SU-DHL-6 (cell line): ENCODE measurements around the gene KANK3.

Source experiments
- H2AFZ ChIP-seq: fragments of 200-600 bp; sonication (generic); 2 replicates; pipeline ENCODE4 v1.6.1; 2014; ENCODE audit warnings: low read depth, mild to moderate bottlenecking, moderate library complexity, mixed read lengths, antibody characterized with exemption, low read length; ENCODE audit not compliant: severe bottlenecking
- H3F3A ChIP-seq: fragments of 200-600 bp; shearing (Covaris generic); 2 replicates; pipeline ENCODE4 v1.6.0; 2016; ENCODE audit warnings: antibody characterized with exemption, mild to moderate bottlenecking; ENCODE audit not compliant: insufficient read depth
- H3K27ac ChIP-seq: fragments of 200-600 bp; sonication (generic); 2 replicates; pipeline ENCODE4 v1.5.1; 2016; ENCODE audit warnings: low read depth, mild to moderate bottlenecking, low read length, moderate library complexity, mixed read lengths
- H3K27me3 ChIP-seq: fragments of 200-600 bp; sonication (generic), shearing (Covaris generic); 2 replicates; pipeline ENCODE4 v1.6.0; 2014; ENCODE audit warnings: mild to moderate bottlenecking, low read length
- H3K36me3 ChIP-seq: fragments of 200-600 bp; sonication (generic); 2 replicates; pipeline ENCODE4 v1.6.1; 2014; ENCODE audit warnings: mild to moderate bottlenecking, low read length, mixed read lengths
- H3K4me2 ChIP-seq: fragments of 300-600, 200-600 bp; shearing (Covaris generic), sonication (generic); 2 replicates; pipeline ENCODE4 v1.6.0; 2014; ENCODE audit warnings: low read length, low read depth, mild to moderate bottlenecking; ENCODE audit not compliant: poor library complexity, severe bottlenecking
- H3K4me3 ChIP-seq: fragments of 200-600 bp; sonication (generic); 2 replicates; pipeline ENCODE4 v1.5.1; 2014; ENCODE audit warnings: antibody characterized with exemption, low read length, mild to moderate bottlenecking, mixed read lengths; ENCODE audit not compliant: insufficient read depth, poor library complexity, severe bottlenecking
- H3K79me2 ChIP-seq: fragments of 200-600 bp; sonication (generic); 2 replicates; pipeline ENCODE4 v1.6.1; 2014; ENCODE audit warnings: mild to moderate bottlenecking, low read length, moderate library complexity; ENCODE audit not compliant: insufficient read depth
- H3K9ac ChIP-seq: fragments of 200-600 bp; sonication (generic); 2 replicates; pipeline ENCODE4 v1.7.0; 2014; ENCODE audit warnings: mild to moderate bottlenecking, low read length
- H3K9me2 ChIP-seq: fragments of 200-600 bp; sonication (generic); replicated peaks from 2 replicates; pipeline ENCODE4 v1.6.1; 2014; ENCODE audit warnings: low read length; ENCODE audit not compliant: insufficient read depth
- H3K9me3 ChIP-seq: fragments of 200-600 bp; sonication (generic); 2 replicates; pipeline ENCODE4 v1.6.1; 2014; ENCODE audit warnings: low read length, mixed read lengths; ENCODE audit not compliant: insufficient read depth
- H4K20me1 ChIP-seq: fragments of 200-600 bp; sonication (generic); 2 replicates; pipeline ENCODE4 v1.6.1; 2014; ENCODE audit warnings: low read depth, mild to moderate bottlenecking, antibody characterized with exemption, low read length, moderate library complexity, mixed read lengths
- CTCF ChIP-seq: fragments of 200-600 bp; sonication (generic); IDR thresholded peaks from one replicate; pipeline ENCODE4 v1.5.1; 2017; ENCODE audit warnings: antibody characterized with exemption, mild to moderate bottlenecking, low read length, moderate library complexity; ENCODE audit not compliant: insufficient read depth, poor library complexity, severe bottlenecking
- EZH2phosphoT487 ChIP-seq: fragments of 200-600 bp; sonication (generic), shearing (Covaris generic); conservative IDR thresholded peaks from 2 replicates; pipeline ENCODE4 v1.6.1; 2018; ENCODE audit warnings: mild to moderate bottlenecking, antibody characterized with exemption, low read length, moderate library complexity, mixed read lengths

The KANK3 gene

GRCh38 chr19:8307965-8308866 lies 34.8 kb downstream of the KANK3 start, which contains the start of gene CD320:
Gene CD320 (minus strand): TSS chr19:8308358. CDS start chr19:8308290, 68 bp downstream.
- H2AFZ ChIP-seq, result peak within 1 kb of the TSS; percentile 72

GRCh38 chr19:8307400-8307964 lies 35.6 kb downstream of the KANK3 start:
- Histone ChIP-seq H3F3A (no peaks in the 10 kb centered on the region), H3K9ac (peak overlapping the region; percentile 87), H3K79me2 (peaks cover 26% of the 10 kb centered on the region), H3K9me3 (no peaks in the 10 kb centered on the region), H3K9me2 (no peaks in the 10 kb centered on the region), H3K4me3 (peak overlapping the region; percentile 66), H3K4me2 (peak overlapping the region; percentile 87), H4K20me1 (no peaks in the 10 kb centered on the region), H3K36me3 (no peaks in the 10 kb centered on the region), H3K27ac (peak overlapping the region; percentile 63), H3K27me3 (no peaks in the 10 kb centered on the region), H2AFZ (peak overlapping the region; percentile 62)
- TF ChIP-seq EZH2phosphoT487 (no peak), CTCF (no peak)

More at GRCh38 chr19:8307965-8308866, 34.8 kb downstream of the KANK3 start, which contains the start of gene CD320:
- TF ChIP-seq EZH2phosphoT487, result no peak
- TF ChIP-seq CTCF, result no peak
- peak within 1 kb of the TSS; percentile 87 for H3K4me2 ChIP-seq
- peak within 1 kb of the TSS; percentile 66 for H3K4me3 ChIP-seq
- H3K27me3 ChIP-seq, result no peaks in the 10 kb centered on the region
- no peaks in the 10 kb centered on the region for H3K9me3 ChIP-seq
- peak within 1 kb of the TSS; percentile 63 for H3K27ac ChIP-seq
- H3F3A ChIP-seq, result no peaks in the 10 kb centered on the region
- H3K36me3 ChIP-seq, result no peaks in the 10 kb centered on the region
- peaks cover 26% of the 10 kb centered on the region for H3K79me2 ChIP-seq
- H3K9me2 ChIP-seq, result no peaks in the 10 kb centered on the region
- H4K20me1 ChIP-seq, result no peaks in the 10 kb centered on the region
- H3K9ac ChIP-seq, result peak within 1 kb of the TSS; percentile 87

- Histone ChIP-seq H3K27me3 (no peaks in the 10 kb centered on the region), H3K9ac (peak overlapping the region; percentile 87), H3K4me3 (peak overlapping the region; percentile 66), H3K9me2 (no peaks in the 10 kb centered on the region), H3K79me2 (peaks cover 26% of the 10 kb centered on the region), H3K27ac (no peak overlapping the region), H3K9me3 (no peaks in the 10 kb centered on the region), H4K20me1 (no peaks in the 10 kb centered on the region), H3K4me2 (peak overlapping the region; percentile 87), H3F3A (no peaks in the 10 kb centered on the region), H2AFZ (no peak overlapping the region), H3K36me3 (no peaks in the 10 kb centered on the region)
- TF ChIP-seq EZH2phosphoT487 (no peak), CTCF (no peak)
Measured at GRCh38 chr19:8306235-8307054, 36.6 kb downstream of the KANK3 start.
